ENCODE measurements around the gene CARNS1. TPM values are rescaled to one million over a fixed set of nuclear protein-coding genes. Genes with fewer than 3 reads are reported as not detected.

The CARNS1 gene
- polyA plus RNA-seq, 1 donor (not counting 4 experiments of a cell fraction or from before 2014, with no cell fraction given): not detected

DNA sequence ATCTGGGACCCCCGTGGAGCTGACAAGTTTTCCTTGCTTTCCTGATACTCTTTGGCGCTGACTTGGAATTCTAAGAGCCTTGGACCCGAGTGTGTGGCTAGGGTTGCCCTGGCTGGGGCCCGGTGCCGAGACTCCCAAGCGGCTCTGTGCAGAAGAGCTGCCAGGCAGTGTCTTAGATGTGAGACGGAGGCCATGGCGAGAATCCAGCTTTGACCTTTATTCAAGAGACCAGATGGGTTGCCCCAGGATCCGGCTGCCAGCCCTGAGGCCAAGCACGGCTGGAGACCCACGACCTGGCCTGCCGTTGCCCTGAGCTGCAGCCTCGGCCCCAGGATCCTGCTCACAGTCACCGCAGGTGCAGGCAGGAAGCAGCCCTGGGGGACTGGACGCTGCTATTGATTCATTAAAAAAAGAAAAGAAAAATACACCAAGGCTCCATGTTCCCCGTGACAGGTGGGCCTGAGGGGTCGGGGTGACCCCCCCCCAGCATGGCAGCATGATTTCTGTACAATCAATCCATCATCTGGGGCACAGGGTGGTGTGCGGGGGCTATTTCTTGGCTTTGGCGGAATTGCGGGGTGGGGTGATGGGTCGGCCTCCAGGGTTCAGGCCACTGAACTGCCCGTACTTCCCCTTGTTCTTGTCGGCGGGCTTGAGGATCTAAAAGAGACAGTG lies 17.4 kb upstream of the CARNS1 start:
- DNase-seq (ENCODE audit: low read depth, low spot score) (no peak), FAIRE-seq (no peak)
- no peak overlapping the region for H3K4me3 ChIP-seq (ENCODE audit: control insufficient read depth in 2 of 3, extremely low read depth in 1 of 3, insufficient read depth in 2 of 3, low read depth in 1 of 3, low read length in 3 of 3)
- H3K79me2 ChIP-seq (ENCODE audit: control insufficient read depth, insufficient read depth, low read length): peaks cover 18% of the 10 kb centered on the region
- peaks cover 23 to 36% of the 10 kb centered on the region in 2 experiments for H3K36me3 ChIP-seq (ENCODE audit: control insufficient read depth in 2 of 2, extremely low read depth in 1 of 2, insufficient read depth in 2 of 2, low read length in 2 of 2)
- TF ChIP-seq CTCF (optimal IDR thresholded peaks at IDR 0.05 in 1 of 3, IDR thresholded peaks at IDR 0.05 in 1 of 3, conservative IDR thresholded peaks at IDR 0.05 in 1 of 3; ENCODE audit: extremely low read depth in 1 of 3, insufficient read depth in 2 of 3, low read length in 3 of 3) (no peak), EZH2 (IDR thresholded peaks at IDR 0.05; ENCODE audit: low read length) (no peak)
- no peaks in the 10 kb centered on the region for H3K27me3 ChIP-seq (ENCODE audit: control insufficient read depth, extremely low read depth, insufficient read depth, low read length)
- no peaks in the 10 kb centered on the region for H4K20me1 ChIP-seq (ENCODE audit: control insufficient read depth, extremely low read depth, insufficient read depth, low read length)
- H3K9me1 ChIP-seq (ENCODE audit: control insufficient read depth, extremely low read depth, insufficient read depth, low read length): no peaks in the 10 kb centered on the region
- dilution Hi-C loops (cut with MboI; ENCODE audit: extremely low pct_ligation_motif_present, low sequenced_read_pairs): no loop called here
- H3K9me3 ChIP-seq (ENCODE audit: control insufficient read depth, low read depth, low read length): no peaks in the 10 kb centered on the region
- no peak overlapping the region for H3K9ac ChIP-seq (ENCODE audit: control insufficient read depth, extremely low read depth, insufficient read depth, low read length)
- no peak overlapping the region for H3K4me2 ChIP-seq (ENCODE audit: control insufficient read depth, extremely low read depth, insufficient read depth, low read depth, low read length)
- no peak overlapping the region for H3K27ac ChIP-seq (ENCODE audit: control insufficient read depth, insufficient read depth, low read length)
- H2AFZ ChIP-seq (ENCODE audit: control insufficient read depth, low read length): no peak overlapping the region
- H3K4me1 ChIP-seq (ENCODE audit: control insufficient read depth, extremely low read depth, insufficient read depth, low read length): peaks cover 12% of the 10 kb centered on the region

DNA sequence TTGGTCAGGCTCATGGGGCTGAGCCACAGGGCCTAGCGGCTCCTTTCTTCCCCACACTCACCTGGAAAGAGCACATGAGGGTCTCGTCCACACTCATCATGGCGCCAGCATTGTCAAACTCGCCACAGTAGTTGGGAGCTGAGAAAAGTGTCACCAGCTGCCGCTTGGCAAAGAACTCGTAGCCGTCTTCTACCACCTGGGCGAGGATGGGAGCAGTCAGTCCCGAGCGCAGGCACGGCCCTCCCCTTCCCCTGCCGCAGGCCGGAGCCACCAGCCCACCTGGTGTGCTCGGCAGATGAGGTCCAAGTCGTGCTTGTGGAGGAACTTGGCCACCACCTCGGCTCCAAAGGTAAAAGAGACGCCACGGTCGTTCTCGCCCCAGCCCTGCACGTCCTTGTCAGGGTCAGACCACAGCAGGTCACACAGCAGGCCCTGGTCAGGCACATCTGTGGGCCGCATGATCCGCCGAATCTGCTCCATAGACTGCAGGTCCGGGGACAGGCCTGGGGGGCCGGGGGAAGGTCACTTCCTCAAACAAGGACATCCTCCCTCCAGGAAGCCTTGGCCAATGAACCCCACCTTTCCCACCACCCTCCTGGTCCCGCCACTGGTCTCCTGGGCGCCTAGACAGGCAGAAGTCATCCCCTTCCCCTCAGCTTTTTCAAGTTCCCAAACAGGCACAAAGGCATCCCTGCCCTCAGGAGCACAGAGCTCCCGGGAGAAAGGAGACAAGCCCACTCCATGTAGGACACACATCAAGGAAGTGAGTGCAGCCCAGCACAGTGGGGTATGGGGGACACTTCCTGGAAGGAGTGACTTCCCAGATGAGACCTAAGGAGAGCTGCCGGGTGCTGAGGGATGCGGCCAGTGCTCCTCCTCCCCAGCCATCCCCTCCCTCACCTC lies 16.6 kb upstream of the CARNS1 start:
- H3K9me1 ChIP-seq (ENCODE audit: control insufficient read depth, extremely low read depth, insufficient read depth, low read length): no peaks in the 10 kb centered on the region
- no peaks in the 10 kb centered on the region for H3K9me3 ChIP-seq (ENCODE audit: control insufficient read depth, low read depth, low read length)
- H3K4me1 ChIP-seq (ENCODE audit: control insufficient read depth, extremely low read depth, insufficient read depth, low read length): peaks cover 12% of the 10 kb centered on the region
- FAIRE-seq (no peak), DNase-seq (ENCODE audit: low read depth, low spot score) (no peak)
- H3K4me3 ChIP-seq (ENCODE audit: control insufficient read depth in 2 of 3, extremely low read depth in 1 of 3, insufficient read depth in 2 of 3, low read depth in 1 of 3, low read length in 3 of 3): no peak overlapping the region
- H3K27me3 ChIP-seq (ENCODE audit: control insufficient read depth, extremely low read depth, insufficient read depth, low read length): no peaks in the 10 kb centered on the region
- H3K36me3 ChIP-seq (ENCODE audit: control insufficient read depth in 2 of 2, extremely low read depth in 1 of 2, insufficient read depth in 2 of 2, low read length in 2 of 2): peaks cover 23 to 36% of the 10 kb centered on the region in 2 experiments
- H3K27ac ChIP-seq (ENCODE audit: control insufficient read depth, insufficient read depth, low read length): no peak overlapping the region
- no peak for TF ChIP-seq CTCF (optimal IDR thresholded peaks at IDR 0.05 in 1 of 3, IDR thresholded peaks at IDR 0.05 in 1 of 3, conservative IDR thresholded peaks at IDR 0.05 in 1 of 3; ENCODE audit: extremely low read depth in 1 of 3, insufficient read depth in 2 of 3, low read length in 3 of 3)
- no peaks in the 10 kb centered on the region for H4K20me1 ChIP-seq (ENCODE audit: control insufficient read depth, extremely low read depth, insufficient read depth, low read length)
- peaks cover 18% of the 10 kb centered on the region for H3K79me2 ChIP-seq (ENCODE audit: control insufficient read depth, insufficient read depth, low read length)
- dilution Hi-C loops (cut with MboI; ENCODE audit: extremely low pct_ligation_motif_present, low sequenced_read_pairs): no loop called here
- H2AFZ ChIP-seq (ENCODE audit: control insufficient read depth, low read length): no peak overlapping the region
- no peak overlapping the region for H3K9ac ChIP-seq (ENCODE audit: control insufficient read depth, extremely low read depth, insufficient read depth, low read length)
- no peak overlapping the region for H3K4me2 ChIP-seq (ENCODE audit: control insufficient read depth, extremely low read depth, insufficient read depth, low read depth, low read length)

All from keratinocyte (primary cell).